Prostate gland (tissue), 2 donors: ENCODE results near the gene ABCC8. TPM values are rescaled to one million over a fixed set of nuclear protein-coding genes. Genes with fewer than 3 reads are reported as not detected.

Experiments
- DNase-seq: peaks from one replicate; pipeline ENCODE4 v3.0.0-alpha.2; 2019; ENCODE audit warnings: low spot score
- H3K27ac ChIP-seq, 2 donors: fragments of 200-600 bp; sonication (generic); 2 replicates each; pipeline ENCODE4 v1.5.1; 2017 to 2019
- H3K27me3 ChIP-seq: fragments of 200-600 bp; sonication (generic); replicated peaks from 2 replicates; pipeline ENCODE4 v1.5.1; 2019; ENCODE audit not compliant: insufficient read depth
- H3K36me3 ChIP-seq, 2 donors: fragments of 200-600 bp; sonication (generic); 1 replicate in 1 of 2; 2 replicates in 1 of 2; pipeline versions ENCODE4 v1.5.1 to v1.8.1; 2017 to 2019
- H3K4me1 ChIP-seq: fragments of 200-600 bp; sonication (generic); replicated peaks from 2 replicates; pipeline ENCODE4 v1.5.1; 2019
- H3K4me3 ChIP-seq, 2 donors: fragments of 200-600 bp; sonication (generic); 2 replicates each; pipeline ENCODE4 v1.5.1; 2017 to 2019
- H3K9me3 ChIP-seq: fragments of 200-600 bp; sonication (generic); 2 replicates; pipeline ENCODE4 v1.5.1; 2017
- CTCF ChIP-seq, 4 experiments: fragments of 200-600 bp in 2 of 4; fragments of 450-650 bp in 2 of 4; sonication (generic) in 2 of 4; IDR thresholded peaks; 1 replicate in 3 of 4; 2 replicates in 1 of 4; pipeline ENCODE4 v1.5.1; 2016 to 2019; ENCODE audit warnings: antibody characterized with exemption in 4 of 4, mild to moderate bottlenecking in 2 of 4, moderate library complexity in 2 of 4
- POLR2A ChIP-seq: fragments of 450-650 bp; IDR thresholded peaks from one replicate; pipeline ENCODE4 v1.6.1; 2016; ENCODE audit warnings: antibody characterized with exemption, mild to moderate bottlenecking
- POLR2AphosphoS5 ChIP-seq: sonication (generic); formaldehyde crosslinking; IDR thresholded peaks from one replicate; pipeline ENCODE4 v1.6.1; 2017; ENCODE audit warnings: antibody characterized with exemption
- WGBS: methylation state at CpG from one replicate; pipeline ENCODE4 v1.1.5; 2018; 5-methylcytosine and 5-hydroxymethylcytosine counted together
- intact Hi-C: fragments of 100-400 bp; cut with DNase I; formaldehyde crosslinking; loops from one replicate; pipeline ENCODE4 v1.14.2; 2022
- total RNA-seq, 2 donors: library from RNA; depleted of rRNA; stranded (reverse); fragments of >200 nt; gene quantifications; one replicate each; pipeline ENCODE4 v1.1.0, GENCODE V29; 2016

Gene ABCC8
- total RNA-seq, 2 donors from 2014 or later = 5.7 to 10.2 TPM

GRCh38 chr11:17459236-17459896, 17.3 kb downstream of the ABCC8 start:
- H3K27ac ChIP-seq = no peak overlapping the region

GRCh38 chr11:17458268-17458667, 18.4 kb downstream of the ABCC8 start:
- 49% methylated on average over 8 of the region's 8 CpGs for WGBS
- intact Hi-C loops = no loop called here
- TF ChIP-seq POLR2AphosphoS5 (no peak), CTCF (IDR thresholded peaks at IDR 0.05) (no peak), POLR2A (no peak)
- Histone ChIP-seq H3K27ac (no peak overlapping the region), H3K36me3 (no peaks in the 10 kb centered on the region), H3K4me1 (no peaks in the 10 kb centered on the region), H3K9me3 (no peaks in the 10 kb centered on the region), H3K27me3 (no peaks in the 10 kb centered on the region), H3K4me3 (no peak overlapping the region)
- no peak for DNase-seq

More at GRCh38 chr11:17459236-17459896, 17.3 kb downstream of the ABCC8 start:
- H3K36me3 ChIP-seq = no peaks in the 10 kb centered on the region
- WGBS = 43% methylated on average over 9 of the region's 9 CpGs
- intact Hi-C loops = no loop called here
- TF ChIP-seq POLR2A = no peak
- no peak for TF ChIP-seq POLR2AphosphoS5
- no peak for TF ChIP-seq CTCF (IDR thresholded peaks at IDR 0.05)
- H3K9me3 ChIP-seq = no peaks in the 10 kb centered on the region
- H3K27me3 ChIP-seq = no peaks in the 10 kb centered on the region
- no peaks in the 10 kb centered on the region for H3K4me1 ChIP-seq
- no peak overlapping the region for H3K4me3 ChIP-seq
- DNase-seq = no peak

GRCh38 chr11:17457396-17458173, 19.1 kb downstream of the ABCC8 start:
- no peak for DNase-seq
- no peak overlapping the region for H3K27ac ChIP-seq
- no peaks in the 10 kb centered on the region for H3K4me1 ChIP-seq
- TF ChIP-seq POLR2A (no peak), POLR2AphosphoS5 (no peak), CTCF (IDR thresholded peaks at IDR 0.05) (no peak)
- no peak overlapping the region for H3K4me3 ChIP-seq
- intact Hi-C loops = no loop called here
- H3K9me3 ChIP-seq = no peaks in the 10 kb centered on the region
- no peaks in the 10 kb centered on the region for H3K27me3 ChIP-seq
- 50% methylated on average over 8 of the region's 8 CpGs for WGBS
- no peaks in the 10 kb centered on the region for H3K36me3 ChIP-seq

GRCh38 chr11:17452668-17453067, 24.0 kb downstream of the ABCC8 start:
- TF ChIP-seq POLR2A (no peak), CTCF (IDR thresholded peaks at IDR 0.05) (no peak), POLR2AphosphoS5 (no peak)
- Histone ChIP-seq H3K36me3 (no peaks in the 10 kb centered on the region), H3K9me3 (no peaks in the 10 kb centered on the region), H3K4me1 (no peaks in the 10 kb centered on the region), H3K4me3 (no peak overlapping the region), H3K27ac (no peak overlapping the region), H3K27me3 (no peaks in the 10 kb centered on the region)
- DNase-seq = no peak
- intact Hi-C loops = no loop called here
- WGBS = 90% methylated on average over 2 of the region's 2 CpGs
